SU-DHL-6 (cell line): ENCODE results near the gene UTP11.

Experiments used
- H2AFZ ChIP-seq: fragments of 200-600 bp; sonication (generic); 2 replicates; pipeline ENCODE4 v1.6.1; 2014; ENCODE audit warnings: low read depth, mild to moderate bottlenecking, moderate library complexity, mixed read lengths, antibody characterized with exemption, low read length; ENCODE audit not compliant: severe bottlenecking
- H3F3A ChIP-seq: fragments of 200-600 bp; shearing (Covaris generic); 2 replicates; pipeline ENCODE4 v1.6.0; 2016; ENCODE audit warnings: antibody characterized with exemption, mild to moderate bottlenecking; ENCODE audit not compliant: insufficient read depth
- H3K27ac ChIP-seq: fragments of 200-600 bp; sonication (generic); 2 replicates; pipeline ENCODE4 v1.5.1; 2016; ENCODE audit warnings: low read depth, mild to moderate bottlenecking, low read length, moderate library complexity, mixed read lengths
- H3K27me3 ChIP-seq: fragments of 200-600 bp; sonication (generic), shearing (Covaris generic); 2 replicates; pipeline ENCODE4 v1.6.0; 2014; ENCODE audit warnings: mild to moderate bottlenecking, low read length
- H3K36me3 ChIP-seq: fragments of 200-600 bp; sonication (generic); 2 replicates; pipeline ENCODE4 v1.6.1; 2014; ENCODE audit warnings: mild to moderate bottlenecking, low read length, mixed read lengths
- H3K4me2 ChIP-seq: fragments of 300-600, 200-600 bp; shearing (Covaris generic), sonication (generic); 2 replicates; pipeline ENCODE4 v1.6.0; 2014; ENCODE audit warnings: low read length, low read depth, mild to moderate bottlenecking; ENCODE audit not compliant: poor library complexity, severe bottlenecking
- H3K4me3 ChIP-seq: fragments of 200-600 bp; sonication (generic); 2 replicates; pipeline ENCODE4 v1.5.1; 2014; ENCODE audit warnings: antibody characterized with exemption, low read length, mild to moderate bottlenecking, mixed read lengths; ENCODE audit not compliant: insufficient read depth, poor library complexity, severe bottlenecking
- H3K79me2 ChIP-seq: fragments of 200-600 bp; sonication (generic); 2 replicates; pipeline ENCODE4 v1.6.1; 2014; ENCODE audit warnings: mild to moderate bottlenecking, low read length, moderate library complexity; ENCODE audit not compliant: insufficient read depth
- H3K9ac ChIP-seq: fragments of 200-600 bp; sonication (generic); 2 replicates; pipeline ENCODE4 v1.7.0; 2014; ENCODE audit warnings: mild to moderate bottlenecking, low read length
- H3K9me2 ChIP-seq: fragments of 200-600 bp; sonication (generic); replicated peaks from 2 replicates; pipeline ENCODE4 v1.6.1; 2014; ENCODE audit warnings: low read length; ENCODE audit not compliant: insufficient read depth
- H3K9me3 ChIP-seq: fragments of 200-600 bp; sonication (generic); 2 replicates; pipeline ENCODE4 v1.6.1; 2014; ENCODE audit warnings: low read length, mixed read lengths; ENCODE audit not compliant: insufficient read depth
- H4K20me1 ChIP-seq: fragments of 200-600 bp; sonication (generic); 2 replicates; pipeline ENCODE4 v1.6.1; 2014; ENCODE audit warnings: low read depth, mild to moderate bottlenecking, antibody characterized with exemption, low read length, moderate library complexity, mixed read lengths
- EZH2phosphoT487 ChIP-seq: fragments of 200-600 bp; sonication (generic), shearing (Covaris generic); conservative IDR thresholded peaks from 2 replicates; pipeline ENCODE4 v1.6.1; 2018; ENCODE audit warnings: mild to moderate bottlenecking, antibody characterized with exemption, low read length, moderate library complexity, mixed read lengths
- TF ChIP-seq, protein P1 (sequence below): fragments of 200-600 bp; sonication (generic); IDR thresholded peaks from one replicate; pipeline ENCODE4 v1.5.1; 2017; ENCODE audit warnings: antibody characterized with exemption, mild to moderate bottlenecking, low read length, moderate library complexity; ENCODE audit not compliant: insufficient read depth, poor library complexity, severe bottlenecking

Gene UTP11

GRCh38 chr1:38000529-38001455, 11.7 kb upstream of the UTP11 start:
- H3K27ac ChIP-seq: no peak overlapping the region
- no peak overlapping the region for H2AFZ ChIP-seq
- H3F3A ChIP-seq: no peaks in the 10 kb centered on the region

DNA sequence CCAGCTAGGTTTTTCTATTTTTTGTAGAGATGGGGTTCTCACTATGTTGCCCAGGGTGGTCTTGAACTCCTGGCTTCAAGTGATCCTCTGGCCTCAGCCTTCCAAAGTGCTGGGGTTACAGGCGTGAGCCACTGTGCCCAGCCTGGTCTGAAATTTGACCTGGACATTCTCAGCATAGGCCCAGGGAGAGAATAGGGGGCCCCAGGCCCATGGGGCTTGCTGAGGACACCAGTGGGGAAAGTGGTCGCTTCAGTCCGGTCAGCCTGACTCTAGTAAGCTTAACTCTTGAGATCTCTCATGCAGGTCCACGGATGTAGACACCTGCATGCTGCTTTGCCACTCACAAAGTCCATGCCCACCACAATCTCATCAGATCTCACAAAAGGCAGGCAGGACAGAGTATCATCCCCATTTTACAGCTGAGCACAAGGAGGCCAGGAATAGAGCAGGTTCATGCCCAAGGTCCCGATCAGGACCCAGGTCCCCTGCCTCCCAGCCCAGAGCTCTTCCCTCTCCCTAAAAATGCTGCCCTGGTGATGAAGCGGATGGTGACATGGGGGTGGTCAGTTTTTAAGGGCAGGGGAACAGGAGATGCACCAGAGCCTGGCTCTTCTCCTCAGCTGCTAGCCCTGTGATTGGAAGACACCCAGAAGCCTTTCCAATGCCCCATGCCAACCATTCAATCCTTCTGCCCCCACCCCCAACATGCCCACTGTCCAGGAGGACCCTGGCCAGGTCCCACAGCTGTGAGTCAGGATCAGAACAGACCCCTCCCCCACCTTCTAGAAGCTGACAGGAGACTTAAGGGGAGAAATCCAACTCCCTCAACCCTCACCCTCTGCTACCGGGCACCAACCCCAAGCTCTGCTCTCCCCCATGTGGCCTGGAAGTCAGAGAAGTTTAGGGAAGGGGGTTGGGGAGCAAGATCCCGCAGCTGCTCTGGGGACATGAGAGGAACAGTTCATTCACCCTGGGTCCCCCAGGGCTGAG, 9.0 kb upstream of the UTP11 start:
- Histone ChIP-seq H3K9me2 (no peaks in the 10 kb centered on the region), H3K4me3 (no peak overlapping the region), H2AFZ (no peak overlapping the region), H4K20me1 (no peaks in the 10 kb centered on the region), H3K27ac (no peak overlapping the region), H3K4me2 (no peak overlapping the region), H3K36me3 (no peaks in the 10 kb centered on the region), H3K27me3 (no peaks in the 10 kb centered on the region), H3K9ac (no peak overlapping the region), H3K9me3 (no peaks in the 10 kb centered on the region), H3F3A (no peaks in the 10 kb centered on the region), H3K79me2 (no peaks in the 10 kb centered on the region)
- no peak for TF ChIP-seq EZH2phosphoT487
- TF ChIP-seq, protein P1, sequence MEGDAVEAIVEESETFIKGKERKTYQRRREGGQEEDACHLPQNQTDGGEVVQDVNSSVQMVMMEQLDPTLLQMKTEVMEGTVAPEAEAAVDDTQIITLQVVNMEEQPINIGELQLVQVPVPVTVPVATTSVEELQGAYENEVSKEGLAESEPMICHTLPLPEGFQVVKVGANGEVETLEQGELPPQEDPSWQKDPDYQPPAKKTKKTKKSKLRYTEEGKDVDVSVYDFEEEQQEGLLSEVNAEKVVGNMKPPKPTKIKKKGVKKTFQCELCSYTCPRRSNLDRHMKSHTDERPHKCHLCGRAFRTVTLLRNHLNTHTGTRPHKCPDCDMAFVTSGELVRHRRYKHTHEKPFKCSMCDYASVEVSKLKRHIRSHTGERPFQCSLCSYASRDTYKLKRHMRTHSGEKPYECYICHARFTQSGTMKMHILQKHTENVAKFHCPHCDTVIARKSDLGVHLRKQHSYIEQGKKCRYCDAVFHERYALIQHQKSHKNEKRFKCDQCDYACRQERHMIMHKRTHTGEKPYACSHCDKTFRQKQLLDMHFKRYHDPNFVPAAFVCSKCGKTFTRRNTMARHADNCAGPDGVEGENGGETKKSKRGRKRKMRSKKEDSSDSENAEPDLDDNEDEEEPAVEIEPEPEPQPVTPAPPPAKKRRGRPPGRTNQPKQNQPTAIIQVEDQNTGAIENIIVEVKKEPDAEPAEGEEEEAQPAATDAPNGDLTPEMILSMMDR: no peak

More at GRCh38 chr1:38000529-38001455, 11.7 kb upstream of the UTP11 start:
- Histone ChIP-seq H3K27me3 (no peaks in the 10 kb centered on the region), H3K36me3 (no peaks in the 10 kb centered on the region), H3K9ac (no peak overlapping the region), H3K9me2 (no peaks in the 10 kb centered on the region), H3K4me3 (no peak overlapping the region), H3K9me3 (no peaks in the 10 kb centered on the region), H4K20me1 (no peaks in the 10 kb centered on the region), H3K4me2 (no peak overlapping the region), H3K79me2 (no peaks in the 10 kb centered on the region)
- TF ChIP-seq, protein P1: no peak
- no peak for TF ChIP-seq EZH2phosphoT487

DNA sequence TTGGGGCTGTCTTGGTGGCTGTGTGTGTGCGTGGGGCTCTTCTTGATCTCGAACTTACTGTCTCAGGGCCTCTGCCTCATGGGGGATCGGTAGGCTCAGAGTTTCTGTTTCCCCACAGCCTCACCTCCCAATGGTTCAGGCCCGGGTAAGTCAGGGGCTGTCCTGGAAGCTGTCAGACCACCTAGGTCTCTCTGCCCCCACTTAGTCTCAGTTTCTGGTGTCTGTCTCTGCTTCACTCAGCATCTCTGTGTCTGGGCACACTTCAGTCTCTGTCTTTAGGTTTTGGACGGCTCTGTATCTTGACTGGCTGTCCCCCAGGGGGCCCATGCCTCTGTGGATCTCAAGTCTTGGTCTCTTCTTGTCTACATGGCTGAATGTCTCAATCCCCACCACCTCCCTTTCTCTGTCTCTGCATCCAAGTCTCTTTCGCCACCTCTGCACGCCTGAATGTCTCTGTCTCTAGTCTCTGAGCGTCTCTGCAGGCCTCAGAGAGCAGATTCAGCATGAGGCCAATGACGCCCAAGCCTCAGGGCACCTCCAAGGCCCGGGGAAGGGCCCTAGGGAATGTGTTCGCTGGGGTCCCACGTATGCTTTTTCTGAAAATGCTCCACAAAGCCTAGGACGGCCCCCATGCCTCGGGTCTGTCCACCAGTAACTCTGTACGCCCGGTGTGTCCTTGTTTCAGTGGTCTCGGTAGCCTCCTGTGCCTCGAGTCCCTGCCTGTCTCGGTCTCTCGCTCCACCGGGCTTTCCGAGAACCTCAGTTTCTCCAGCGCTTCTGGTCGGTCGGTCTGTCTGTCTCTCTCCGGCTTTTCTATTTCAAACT, 8.0 kb upstream of the UTP11 start:
- Histone ChIP-seq H3K27me3 (no peaks in the 10 kb centered on the region), H3K9me2 (no peaks in the 10 kb centered on the region), H2AFZ (peak overlapping the region; percentile 45), H3K27ac (no peak overlapping the region), H3K4me2 (peak overlapping the region; percentile 44), H3K36me3 (no peaks in the 10 kb centered on the region), H3K9ac (0 out of 2 replicates have a peak overlapping the region, but pooled peaks have one; percentile 25), H4K20me1 (no peaks in the 10 kb centered on the region), H3F3A (no peaks in the 10 kb centered on the region), H3K9me3 (no peaks in the 10 kb centered on the region), H3K79me2 (no peaks in the 10 kb centered on the region), H3K4me3 (peak overlapping the region; percentile 40)
- TF ChIP-seq EZH2phosphoT487: no peak
- TF ChIP-seq, protein P1: no peak
